ENCODE results near the gene DYTN.

Gene DYTN

GRCh38 chr2:206698811-206699210 lies 19.4 kb downstream of the DYTN start:
- DNase-seq = no peak

DNA sequence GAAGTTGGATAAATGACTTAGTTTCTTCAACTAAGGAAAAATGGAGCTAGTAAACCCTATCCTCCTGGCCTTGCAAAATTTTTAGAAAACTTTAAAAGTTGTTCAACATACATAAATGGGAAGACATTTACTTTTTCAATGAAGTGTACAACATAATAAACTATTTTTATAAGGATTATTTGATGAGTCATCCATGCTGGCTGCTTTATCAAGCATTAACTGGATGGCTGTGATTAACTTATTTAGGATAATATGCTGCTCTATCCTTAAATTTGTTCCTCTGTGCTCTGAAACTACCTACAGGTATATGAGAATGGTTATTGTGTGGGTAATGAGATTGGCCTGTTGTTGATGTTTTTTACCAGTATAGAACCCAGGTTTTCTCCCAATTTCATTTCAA lies 21.3 kb downstream of the DYTN start:
- DNase-seq = no peak

DNA sequence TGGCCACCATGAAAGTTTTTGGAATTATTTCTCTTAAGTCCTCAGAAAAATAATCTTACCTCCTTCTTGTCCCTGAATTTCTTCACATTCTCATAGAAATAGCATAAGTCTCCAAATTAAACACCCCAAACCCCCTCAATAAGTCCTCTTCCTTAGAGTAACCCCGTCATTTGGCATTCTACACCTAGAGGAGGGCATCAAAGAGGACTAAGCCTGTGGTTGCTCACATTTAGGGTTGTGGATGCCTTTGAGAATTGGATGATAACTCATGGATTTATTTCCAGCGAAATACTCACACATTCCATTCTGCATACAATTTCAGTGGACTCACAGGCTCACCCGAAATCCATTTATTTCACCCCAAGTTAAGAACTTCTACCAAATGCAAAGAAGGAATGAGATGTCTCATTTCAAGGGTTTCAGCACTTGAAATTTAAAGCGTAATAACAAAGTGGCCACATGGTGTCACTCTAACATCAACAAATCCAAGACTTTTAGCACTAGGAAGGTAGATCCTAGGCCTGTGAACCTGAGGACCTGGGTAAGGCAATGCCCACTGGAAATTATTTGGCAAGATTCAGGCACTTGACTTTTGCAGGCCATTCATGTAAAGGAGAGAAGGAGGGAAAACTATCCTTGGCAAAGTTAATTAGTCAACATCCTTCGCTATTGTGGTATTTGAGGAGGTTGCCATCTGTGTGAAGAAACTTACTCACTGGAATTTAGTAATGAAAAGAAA lies 24.6 kb downstream of the DYTN start:
- peak; percentile 35 for DNase-seq

GRCh38 chr2:206692971-206693370 lies 25.2 kb downstream of the DYTN start:
- no peak for DNase-seq

GRCh38 chr2:206688990-206689389 lies 29.2 kb downstream of the DYTN start:
- DNase-seq = no peak

GRCh38 chr2:206688453-206688852 lies 29.7 kb downstream of the DYTN start:
- no peak for DNase-seq

- DNase-seq = no peak
These were observed 34.6 kb downstream of the DYTN start for GRCh38 chr2:206683546-206683945.

GRCh38 chr2:206670531-206671319 lies 47.5 kb downstream of the DYTN start:
- DNase-seq = no peak

DNA sequence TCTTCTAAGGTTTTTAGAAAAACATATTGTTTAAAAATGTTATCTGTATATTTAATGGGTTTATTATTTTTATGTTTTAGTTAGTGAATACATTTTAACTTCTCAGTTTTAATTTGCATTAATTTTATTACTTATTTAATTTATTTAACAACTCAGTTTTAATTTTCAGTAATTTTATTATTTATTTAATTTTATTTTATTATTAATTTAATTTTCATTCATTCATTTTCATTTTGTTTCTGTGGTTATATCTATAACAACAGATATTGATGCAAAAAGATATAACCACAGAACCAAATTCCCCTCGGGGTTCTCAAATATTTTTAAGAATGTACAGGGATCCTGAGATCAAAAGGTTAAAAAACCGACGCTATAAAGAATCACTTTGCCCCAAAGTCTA lies 52.9 kb downstream of the DYTN start:
- no peak for DNase-seq

DNA sequence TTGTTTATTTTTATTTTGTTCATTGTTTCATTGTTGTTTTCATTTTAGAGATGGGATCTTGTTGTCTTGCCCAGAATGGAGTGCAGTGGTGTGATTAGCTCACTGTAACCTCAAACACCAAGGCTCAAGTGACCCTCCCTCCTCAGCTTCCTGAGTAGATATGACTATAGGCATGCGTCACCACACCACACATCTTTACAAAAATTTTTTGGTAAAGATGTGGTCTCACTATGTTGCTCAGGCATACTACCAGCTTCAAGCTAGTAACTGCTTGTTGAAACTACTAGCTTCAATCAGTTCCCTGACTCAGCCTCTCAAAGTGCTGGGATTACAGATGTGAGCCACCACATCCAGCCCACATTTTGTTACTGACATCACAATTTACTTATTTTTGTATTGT lies 61.1 kb downstream of the DYTN start:
- DNase-seq = no peak

DNA sequence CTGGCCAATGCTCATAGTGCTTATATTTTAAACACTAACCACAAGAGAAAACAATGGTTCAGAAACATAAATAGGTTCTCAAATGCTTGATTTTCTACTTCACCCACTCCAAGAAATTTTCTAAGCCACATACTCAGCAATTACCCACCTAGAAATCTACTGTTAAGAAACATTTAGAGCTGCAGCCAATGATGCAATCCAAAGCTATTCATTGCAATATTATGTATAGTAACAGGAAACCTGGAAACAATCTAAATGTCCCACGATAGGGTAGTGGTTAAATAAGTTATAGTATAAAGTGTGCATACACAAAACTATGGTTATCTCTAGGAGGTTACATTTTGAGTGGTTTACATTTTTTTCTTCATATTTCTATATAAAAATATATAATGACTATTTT lies 70.2 kb downstream of the DYTN start:
- DNase-seq = no peak

DNA sequence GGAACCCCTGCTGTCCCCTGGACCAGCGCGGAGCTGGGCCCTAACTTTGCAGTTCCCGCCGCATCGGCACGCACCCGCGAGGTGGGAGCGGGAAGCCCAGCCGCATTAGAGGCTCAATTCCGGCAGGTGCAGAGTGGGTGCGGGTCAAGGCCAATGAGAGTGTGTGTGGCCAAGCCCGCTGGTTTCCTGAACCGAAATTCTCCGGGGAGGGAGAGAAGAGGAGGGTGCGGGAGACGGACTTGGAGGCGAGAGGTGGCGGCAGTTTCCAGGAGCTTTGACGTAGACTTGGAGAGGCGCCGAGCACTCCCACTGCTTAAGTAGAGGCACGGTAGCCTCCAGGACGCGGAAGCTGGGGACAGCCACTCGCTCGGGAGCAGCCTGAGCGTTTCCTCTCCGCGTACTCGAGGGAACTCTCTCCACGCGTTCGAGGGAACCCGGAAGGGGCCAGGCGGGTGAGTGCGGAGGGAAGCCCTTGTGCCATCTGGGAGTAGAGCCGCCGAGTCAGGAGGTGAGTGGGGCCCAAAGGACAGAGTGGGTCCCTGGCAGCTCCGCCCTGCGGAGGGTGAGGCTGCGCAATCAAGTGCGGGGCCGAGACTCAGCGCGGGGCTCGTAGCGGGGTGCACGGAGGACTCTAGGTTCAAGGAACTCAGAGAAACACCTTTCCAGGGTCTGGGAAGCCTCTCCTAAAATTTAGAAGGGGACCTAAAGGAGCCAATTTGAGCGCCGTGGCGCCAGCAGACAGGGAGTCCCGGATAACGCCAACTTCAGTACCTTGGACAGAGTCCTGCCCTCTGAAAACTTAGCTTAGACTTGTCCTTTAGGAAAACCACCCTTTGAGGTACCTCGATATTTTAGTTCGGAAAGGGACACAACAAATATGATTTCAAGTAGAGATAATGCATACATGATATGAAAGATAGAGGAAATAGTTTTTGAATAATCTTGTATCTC lies 75.8 kb downstream of the DYTN start, which contains the start of gene FAM237A:
TSS of gene FAM237A (plus strand) at position 413 of the 951 bp plus-strand sequence. CDS start 1,750 bp downstream, outside the sequence.
- DNase-seq = no peak

DNA sequence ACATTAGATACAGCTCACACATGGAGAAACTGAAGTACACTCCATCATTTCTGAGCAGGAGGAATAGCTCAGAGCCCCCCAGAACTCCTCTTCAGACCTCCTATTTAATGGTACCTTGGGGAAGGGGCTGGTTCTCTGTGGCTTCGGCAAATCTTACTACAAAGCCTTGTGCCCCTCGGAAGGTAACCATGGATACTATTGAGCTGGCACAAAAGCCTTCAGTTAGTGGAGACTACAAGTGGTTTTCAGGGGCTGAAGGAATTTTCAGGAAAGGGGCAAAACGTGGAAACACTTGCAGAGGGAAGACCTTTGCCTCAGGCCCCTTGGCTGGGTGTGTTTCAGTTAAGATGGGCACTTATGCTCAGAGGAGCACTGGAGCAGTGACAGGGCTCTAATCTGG lies 77.0 kb downstream of the DYTN start:
- no peak for DNase-seq

GRCh38 chr2:206639636-206640035 lies 78.6 kb downstream of the DYTN start:
- DNase-seq = no peak

GRCh38 chr2:206635015-206635414 lies 83.2 kb downstream of the DYTN start:
- DNase-seq = no peak

DNA sequence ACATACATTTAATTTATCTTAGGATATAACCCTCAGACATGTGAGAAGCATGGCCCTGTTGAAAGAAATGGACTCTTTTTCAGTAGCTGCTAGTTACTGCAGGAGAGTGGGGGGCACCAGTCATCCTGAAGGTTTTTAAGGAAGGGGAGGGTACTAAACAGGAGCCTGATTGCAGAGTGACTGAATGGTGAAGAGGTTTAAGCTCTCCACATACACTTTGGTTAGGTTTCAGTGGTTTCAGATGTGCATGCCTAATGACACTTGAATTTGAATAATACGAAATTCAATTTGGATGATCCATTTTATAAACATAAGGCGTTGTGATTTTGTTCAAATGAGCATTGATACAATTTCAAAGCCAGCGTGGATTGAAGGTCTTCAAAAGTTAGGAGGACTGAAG lies 86.9 kb downstream of the DYTN start:
- DNase-seq = no peak

- no peak for DNase-seq
These were observed 90.6 kb downstream of the DYTN start for GRCh38 chr2:206627632-206628031.

DNA sequence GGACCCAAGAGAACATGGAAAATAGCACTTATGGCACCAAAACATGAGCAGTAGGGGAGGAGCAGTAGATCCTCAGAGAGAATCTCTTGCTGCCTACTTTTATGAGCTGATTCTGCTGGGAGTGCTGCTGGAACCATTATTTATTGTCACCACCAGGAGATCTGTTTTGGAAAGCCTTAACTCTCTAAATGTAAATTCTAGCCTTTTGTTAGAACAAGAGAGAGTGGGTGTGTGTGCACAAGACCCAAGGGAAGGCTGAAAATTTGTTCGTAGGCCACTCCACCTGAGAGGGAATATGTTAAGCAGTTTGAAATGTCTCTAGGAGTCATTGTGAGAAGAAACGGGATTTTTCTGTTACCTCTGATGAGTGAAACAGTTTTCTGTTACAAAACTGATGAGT lies 92.1 kb downstream of the DYTN start:
- DNase-seq = no peak

DNA sequence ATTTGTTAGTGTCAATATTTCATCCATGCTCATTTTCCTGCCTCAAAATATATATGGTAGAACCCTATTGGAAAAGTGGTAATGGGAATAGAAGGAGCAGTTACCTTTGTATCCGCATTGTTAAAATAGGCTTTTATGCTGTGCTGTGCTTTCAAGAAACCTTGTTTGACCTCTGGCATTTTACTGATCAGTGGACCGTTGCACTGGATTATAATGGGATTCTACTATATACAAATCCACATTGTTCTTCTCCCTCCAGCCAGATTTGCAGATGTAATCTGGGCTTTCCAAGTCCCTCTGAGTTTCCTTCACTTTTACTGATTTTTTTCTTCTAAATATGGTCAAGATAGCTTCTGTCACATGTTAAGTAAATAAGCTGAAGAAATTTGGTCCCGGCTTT lies 99.2 kb downstream of the DYTN start:
- no peak for DNase-seq

DNA sequence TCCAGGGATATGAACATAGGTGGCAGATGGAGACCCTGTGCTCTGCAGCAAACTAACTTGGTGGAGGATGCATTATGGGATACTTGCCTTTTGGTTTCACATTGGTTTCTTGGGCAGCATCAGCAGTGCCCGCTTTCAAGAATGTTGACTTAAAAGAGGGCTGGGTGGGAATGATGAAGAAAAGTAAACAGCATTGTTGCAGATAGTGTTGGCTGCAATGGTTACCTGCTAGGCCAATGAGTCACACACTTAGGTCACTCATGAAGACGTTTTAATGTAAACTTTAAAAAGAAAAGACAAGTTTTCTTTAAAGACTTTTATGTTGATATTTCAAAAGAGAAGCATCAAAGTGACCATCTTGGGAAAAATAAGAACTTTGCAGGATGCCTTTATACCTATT lies 102.0 kb downstream of the DYTN start:
- no peak for DNase-seq

DNA sequence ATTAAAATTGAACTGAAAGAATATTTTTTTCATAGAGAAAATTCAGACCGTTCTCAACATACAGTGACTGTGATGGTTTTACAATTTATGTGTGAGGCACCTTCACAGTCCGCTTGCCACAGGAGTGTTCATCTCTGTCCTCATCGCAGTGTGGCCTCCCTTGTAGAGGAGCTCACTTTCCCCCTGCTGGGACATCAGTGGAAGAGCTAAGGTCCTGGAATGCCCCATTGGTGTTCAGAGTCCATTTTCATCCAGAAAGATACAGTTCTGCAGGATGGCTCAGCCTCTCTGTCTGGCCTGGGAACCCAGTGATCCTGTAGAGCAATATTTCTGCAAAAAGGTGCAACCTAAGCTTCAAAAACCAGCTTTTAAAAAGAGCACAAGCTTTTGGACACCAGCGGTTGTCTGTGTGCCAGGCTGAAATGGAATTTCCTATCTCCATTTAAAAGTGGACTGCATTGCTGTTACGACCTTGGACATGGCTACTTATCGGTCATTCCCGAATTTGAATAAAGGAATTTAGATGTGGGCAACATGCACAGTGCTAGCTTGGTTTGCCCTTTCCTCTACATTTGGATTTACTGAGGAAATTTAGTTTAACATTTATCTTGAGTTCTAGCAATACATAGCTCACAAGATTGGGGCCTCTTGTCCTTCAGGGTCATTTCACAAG lies 102.6 kb downstream of the DYTN start:
- DNase-seq = no peak

GRCh38 chr2:206614811-206615210 lies 103.4 kb downstream of the DYTN start:
- DNase-seq = no peak

- no peak for DNase-seq
These were observed 106.5 kb downstream of the DYTN start for GRCh38 chr2:206611736-206612135.
